Nephron (organoid): ENCODE measurements around the gene WDR7.

ENCODE experiments used
- H3K27ac Mint-ChIP-seq, 3 experiments: 2 replicates each; pipeline ENCODE4 v1.8.0; 2020; ENCODE audit warnings: mixed read lengths in 3 of 3, mild to moderate bottlenecking in 2 of 3, moderate library complexity in 1 of 3
- H3K27me3 Mint-ChIP-seq: 2 replicates; pipeline ENCODE4 v1.8.0; 2021; ENCODE audit warnings: low read depth, mild to moderate bottlenecking, moderate library complexity, mixed read lengths
- H3K36me3 Mint-ChIP-seq: 2 replicates; pipeline ENCODE4 v1.8.0; 2020; ENCODE audit warnings: low read depth, mixed read lengths
- H3K4me1 Mint-ChIP-seq: 2 replicates; pipeline ENCODE4 v1.8.0; 2020; ENCODE audit warnings: mixed read lengths
- H3K4me3 Mint-ChIP-seq, 3 experiments: 2 replicates each; pipeline ENCODE4 v1.8.0; 2020; ENCODE audit warnings: mild to moderate bottlenecking in 3 of 3, mixed read lengths in 3 of 3, moderate library complexity in 2 of 3
- H3K9me3 Mint-ChIP-seq: 2 replicates; pipeline ENCODE4 v1.8.0; 2020; ENCODE audit warnings: mixed read lengths
- TF ChIP-seq, protein P1 (sequence below), 3 experiments: fragments of 200-600 bp; sonication (generic); IDR thresholded peaks; one replicate each; pipeline ENCODE4 v1.5.0; 2021; ENCODE audit warnings: antibody characterized with exemption in 3 of 3; ENCODE audit not compliant: unreplicated experiment in 3 of 3

Gene WDR7

DNA sequence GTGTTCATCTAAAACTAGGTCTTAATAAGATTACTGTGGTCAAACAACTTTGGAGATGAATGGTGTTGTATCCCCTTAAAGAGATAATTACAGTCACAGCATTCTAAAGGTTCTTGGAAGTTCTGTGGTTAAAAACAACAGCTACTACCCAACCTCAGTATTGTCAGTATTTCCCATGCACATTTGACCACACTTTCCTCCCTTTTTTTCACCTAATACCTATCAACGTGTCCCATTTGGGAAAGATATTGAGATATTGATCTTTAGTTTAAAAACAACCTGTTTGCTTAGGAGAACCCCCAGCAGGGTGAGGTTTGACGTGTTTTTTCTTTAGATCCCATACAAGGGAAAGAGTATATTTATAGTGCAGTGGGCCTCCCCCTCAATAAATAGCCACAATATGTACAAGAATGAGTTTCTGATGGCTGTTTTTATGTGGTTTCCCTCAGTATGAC is 65.6 kb downstream of the WDR7 start:
- peaks cover 9% of the 10 kb centered on the region for H3K36me3 Mint-ChIP-seq
- TF ChIP-seq, protein P1, sequence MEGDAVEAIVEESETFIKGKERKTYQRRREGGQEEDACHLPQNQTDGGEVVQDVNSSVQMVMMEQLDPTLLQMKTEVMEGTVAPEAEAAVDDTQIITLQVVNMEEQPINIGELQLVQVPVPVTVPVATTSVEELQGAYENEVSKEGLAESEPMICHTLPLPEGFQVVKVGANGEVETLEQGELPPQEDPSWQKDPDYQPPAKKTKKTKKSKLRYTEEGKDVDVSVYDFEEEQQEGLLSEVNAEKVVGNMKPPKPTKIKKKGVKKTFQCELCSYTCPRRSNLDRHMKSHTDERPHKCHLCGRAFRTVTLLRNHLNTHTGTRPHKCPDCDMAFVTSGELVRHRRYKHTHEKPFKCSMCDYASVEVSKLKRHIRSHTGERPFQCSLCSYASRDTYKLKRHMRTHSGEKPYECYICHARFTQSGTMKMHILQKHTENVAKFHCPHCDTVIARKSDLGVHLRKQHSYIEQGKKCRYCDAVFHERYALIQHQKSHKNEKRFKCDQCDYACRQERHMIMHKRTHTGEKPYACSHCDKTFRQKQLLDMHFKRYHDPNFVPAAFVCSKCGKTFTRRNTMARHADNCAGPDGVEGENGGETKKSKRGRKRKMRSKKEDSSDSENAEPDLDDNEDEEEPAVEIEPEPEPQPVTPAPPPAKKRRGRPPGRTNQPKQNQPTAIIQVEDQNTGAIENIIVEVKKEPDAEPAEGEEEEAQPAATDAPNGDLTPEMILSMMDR (IDR thresholded peaks at IDR 0.05; ENCODE audit: unreplicated experiment in 3 of 3) = no peak
- no peaks in the 10 kb centered on the region for H3K4me1 Mint-ChIP-seq
- H3K4me3 Mint-ChIP-seq = no peak overlapping the region
- no peaks in the 10 kb centered on the region for H3K27me3 Mint-ChIP-seq
- no peak overlapping the region for H3K27ac Mint-ChIP-seq
- H3K9me3 Mint-ChIP-seq = no peaks in the 10 kb centered on the region

GRCh38 chr18:56721031-56721430 is 69.9 kb downstream of the WDR7 start:
- Mint-ChIP-seq H3K27ac (no peak overlapping the region), H3K4me1 (no peaks in the 10 kb centered on the region), H3K4me3 (no peak overlapping the region), H3K27me3 (no peaks in the 10 kb centered on the region), H3K36me3 (peaks cover 35% of the 10 kb centered on the region), H3K9me3 (peaks cover 8% of the 10 kb centered on the region)
- TF ChIP-seq, protein P1 (IDR thresholded peaks at IDR 0.05; ENCODE audit: unreplicated experiment in 3 of 3) = no peak

GRCh38 chr18:56721491-56721890 is 70.3 kb downstream of the WDR7 start:
- H3K36me3 Mint-ChIP-seq = peaks cover 38% of the 10 kb centered on the region
- H3K4me1 Mint-ChIP-seq = no peaks in the 10 kb centered on the region
- H3K27ac Mint-ChIP-seq = no peak overlapping the region
- peaks cover 8% of the 10 kb centered on the region for H3K9me3 Mint-ChIP-seq
- H3K27me3 Mint-ChIP-seq = no peaks in the 10 kb centered on the region
- TF ChIP-seq, protein P1 (IDR thresholded peaks at IDR 0.05; ENCODE audit: unreplicated experiment in 3 of 3) = no peak
- H3K4me3 Mint-ChIP-seq = no peak overlapping the region

DNA sequence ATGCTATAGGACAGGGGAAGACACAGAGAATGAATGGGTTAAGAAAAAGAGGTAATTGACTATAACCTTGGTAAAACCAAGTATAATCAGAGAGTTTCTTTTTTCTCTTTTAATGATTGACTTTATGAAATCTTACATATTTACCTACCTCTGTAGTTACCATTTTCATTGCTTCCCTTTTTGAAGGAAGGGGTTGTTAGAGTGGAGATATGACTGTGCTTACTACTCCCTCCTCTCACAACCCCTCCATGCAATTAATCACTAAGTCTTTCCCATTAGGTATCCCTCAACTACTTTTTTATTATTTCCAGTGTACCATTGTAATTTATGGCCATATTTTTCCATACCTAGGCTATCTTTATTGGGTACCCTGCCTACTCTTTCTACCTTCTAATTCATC is 71.4 kb downstream of the WDR7 start:
- H3K9me3 Mint-ChIP-seq = peaks cover 11% of the 10 kb centered on the region

GRCh38 chr18:56723068-56723467 is 71.9 kb downstream of the WDR7 start:
- Mint-ChIP-seq H3K27ac (no peak overlapping the region), H3K36me3 (peaks cover 52% of the 10 kb centered on the region), H3K4me1 (no peaks in the 10 kb centered on the region), H3K27me3 (no peaks in the 10 kb centered on the region), H3K4me3 (no peak overlapping the region), H3K9me3 (peaks cover 11% of the 10 kb centered on the region)
- TF ChIP-seq, protein P1 (IDR thresholded peaks at IDR 0.05; ENCODE audit: unreplicated experiment in 3 of 3) = no peak

More for the DNA sequence above, 71.4 kb downstream of the WDR7 start:
- TF ChIP-seq, protein P1 (IDR thresholded peaks at IDR 0.05; ENCODE audit: unreplicated experiment in 3 of 3) = no peak
- no peak overlapping the region for H3K4me3 Mint-ChIP-seq
- no peaks in the 10 kb centered on the region for H3K4me1 Mint-ChIP-seq
- H3K27ac Mint-ChIP-seq = no peak overlapping the region
- H3K36me3 Mint-ChIP-seq = peaks cover 46% of the 10 kb centered on the region
- H3K27me3 Mint-ChIP-seq = no peaks in the 10 kb centered on the region

GRCh38 chr18:56723706-56724105 is 72.5 kb downstream of the WDR7 start:
- H3K4me3 Mint-ChIP-seq = no peak overlapping the region

More at GRCh38 chr18:56723706-56724105, 72.5 kb downstream of the WDR7 start:
- TF ChIP-seq, protein P1 (IDR thresholded peaks at IDR 0.05; ENCODE audit: unreplicated experiment in 3 of 3) = no peak
- Mint-ChIP-seq H3K27me3 (no peaks in the 10 kb centered on the region), H3K9me3 (peaks cover 13% of the 10 kb centered on the region), H3K36me3 (peaks cover 54% of the 10 kb centered on the region), H3K27ac (no peak overlapping the region), H3K4me1 (no peaks in the 10 kb centered on the region)
